ENCODE results near the gene MB21D2. TPM values are rescaled to one million over a fixed set of nuclear protein-coding genes. Genes with fewer than 3 reads are reported as not detected.
"Not testable (repeated sequence)": the region's sequence is repeated elsewhere in the genome, so short reads cannot be mapped to it uniquely, and the experiment has no call there.

The MB21D2 gene
- polyA plus RNA-seq, 1 donor, result 17.5 TPM

GRCh38 chr3:192860454-192860853, 57.2 kb downstream of the MB21D2 start:
- no peak for DNase-seq (ENCODE audit: low read depth)

- no peak for DNase-seq (ENCODE audit: low read depth)
Measured at GRCh38 chr3:192858849-192859585, 58.6 kb downstream of the MB21D2 start.

DNA sequence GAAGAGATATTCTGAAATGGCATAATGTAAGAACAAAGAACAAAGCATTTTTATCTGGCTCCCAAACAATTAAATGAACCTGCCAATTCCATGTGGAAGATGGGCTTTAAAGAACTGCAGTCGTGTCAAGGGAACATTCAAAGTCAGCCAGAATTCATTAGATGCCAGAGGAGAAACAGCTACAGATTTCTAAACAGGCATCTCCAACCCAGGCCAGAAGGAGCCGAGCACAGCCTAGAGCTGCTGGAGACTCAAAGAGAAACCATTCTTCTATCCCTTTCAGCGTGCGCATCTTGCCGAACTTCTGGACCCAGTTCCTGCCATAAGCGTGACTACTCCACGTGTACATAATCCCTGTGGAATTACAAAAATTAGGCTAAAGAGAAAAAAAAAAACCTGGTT, 60.4 kb downstream of the MB21D2 start:
- no peak for DNase-seq (ENCODE audit: low read depth)

DNA sequence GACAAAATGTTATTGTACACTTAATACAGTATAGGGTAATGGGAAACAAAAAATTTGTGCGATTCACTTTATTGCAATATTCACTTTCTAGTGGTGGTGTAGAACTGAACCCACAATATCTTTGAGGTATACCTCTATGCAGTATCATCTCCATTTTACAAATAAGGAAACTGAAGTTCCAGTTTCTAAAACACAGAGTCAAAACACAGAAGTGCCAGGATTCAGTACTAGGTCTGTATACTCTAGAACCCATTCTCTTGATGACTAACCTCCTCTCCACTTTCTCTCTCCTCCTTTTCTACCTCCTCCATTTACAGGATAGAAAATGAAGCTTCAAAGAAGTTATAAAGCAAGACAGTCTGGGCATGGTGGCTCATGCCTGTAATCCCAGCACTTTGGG, 62.2 kb downstream of the MB21D2 start:
- DNase-seq (ENCODE audit: low read depth), result no peak

DNA sequence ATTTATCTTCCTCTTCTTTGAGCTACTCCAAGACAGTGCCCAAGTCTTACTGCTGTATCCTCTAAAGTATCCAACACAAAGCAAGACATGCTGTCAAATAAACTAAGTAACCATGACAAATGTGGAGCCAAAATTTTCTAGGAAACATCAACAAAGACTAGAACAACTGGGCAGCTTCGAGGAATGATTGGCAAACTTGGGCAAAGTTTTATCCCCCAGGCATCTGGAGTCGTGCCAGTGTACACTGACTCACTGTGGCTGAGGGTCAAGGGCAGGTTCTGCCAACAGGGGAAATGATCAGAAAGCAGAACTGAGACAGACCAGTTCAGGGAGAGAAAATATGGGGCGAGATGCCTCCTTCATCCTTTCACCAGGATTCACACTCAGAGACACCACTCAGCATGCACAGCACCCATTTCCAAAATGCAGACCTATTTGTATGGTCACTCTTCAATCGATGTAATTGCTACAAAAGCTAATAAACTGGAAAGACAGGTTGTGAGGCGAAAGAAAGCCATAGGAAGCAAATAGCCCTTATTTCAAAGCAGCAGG, 65.8 kb downstream of the MB21D2 start:
- DNase-seq (ENCODE audit: low read depth), result no peak

DNA sequence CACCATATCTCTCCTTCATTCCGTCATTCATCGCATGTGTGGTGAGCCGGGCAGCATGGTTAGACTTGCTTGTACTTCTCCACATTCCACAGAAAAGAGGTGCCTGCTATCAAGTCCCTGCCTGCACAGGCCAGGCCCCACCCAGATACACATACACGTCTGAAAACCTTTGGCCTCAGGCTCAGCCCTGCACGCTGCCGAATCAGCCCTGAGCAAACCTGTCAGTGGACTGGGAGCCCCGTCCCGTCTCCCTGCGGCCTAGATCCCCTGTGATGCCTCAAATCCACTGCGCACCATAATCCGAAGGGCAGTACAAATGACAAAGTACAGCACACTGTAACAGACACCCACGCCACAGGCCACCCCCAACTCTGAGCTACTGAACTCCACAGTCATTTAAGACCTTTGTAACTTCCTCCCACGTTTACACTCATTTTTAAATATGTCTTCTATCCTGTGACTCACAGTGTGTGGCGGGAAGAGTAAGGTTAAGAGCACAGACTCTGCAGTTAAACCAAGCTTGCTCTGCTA, 67.1 kb downstream of the MB21D2 start:
- no peak for DNase-seq (ENCODE audit: low read depth)

- DNase-seq (ENCODE audit: low read depth), result not testable (repeated sequence)
Measured at GRCh38 chr3:192849821-192850220, 67.8 kb downstream of the MB21D2 start.

- no peak for DNase-seq (ENCODE audit: low read depth)
Measured at GRCh38 chr3:192848371-192849233, 69.1 kb downstream of the MB21D2 start.

DNA sequence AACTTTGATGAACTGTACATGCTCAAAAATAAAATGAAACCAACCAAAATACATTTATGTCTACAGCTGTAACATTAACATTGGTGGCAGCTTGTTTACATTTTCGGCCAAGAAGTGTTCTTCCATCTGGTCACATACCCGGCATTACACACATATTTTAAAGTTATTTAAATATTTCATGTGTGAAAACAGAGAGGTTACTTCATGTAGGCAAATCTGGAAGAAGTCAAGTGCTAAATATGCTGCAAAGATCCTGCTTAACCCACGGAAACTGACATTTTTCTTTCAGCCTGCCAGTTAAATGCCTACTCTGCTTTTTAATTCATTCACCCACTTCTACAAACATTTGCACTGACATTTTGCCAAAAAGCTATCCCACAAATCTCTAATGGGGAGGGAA, 69.7 kb downstream of the MB21D2 start:
- no peak for DNase-seq (ENCODE audit: low read depth)

DNA sequence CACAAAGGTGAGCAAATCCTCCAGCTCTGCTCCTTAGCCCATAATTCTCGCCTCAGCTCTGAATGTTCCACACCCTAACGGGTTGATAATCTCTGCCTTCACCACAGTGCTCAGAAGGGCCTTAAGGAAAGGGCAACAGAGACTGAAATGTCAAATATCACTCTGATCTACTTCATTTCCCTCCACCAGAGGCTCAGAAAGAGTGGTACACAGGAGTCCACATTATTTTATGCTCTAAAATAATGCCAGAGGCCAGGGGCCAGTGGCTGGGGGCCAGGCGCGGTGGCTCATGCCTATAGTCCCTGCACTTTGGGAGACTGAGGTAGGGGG, 72.2 kb downstream of the MB21D2 start:
- no peak for DNase-seq (ENCODE audit: low read depth)

DNA sequence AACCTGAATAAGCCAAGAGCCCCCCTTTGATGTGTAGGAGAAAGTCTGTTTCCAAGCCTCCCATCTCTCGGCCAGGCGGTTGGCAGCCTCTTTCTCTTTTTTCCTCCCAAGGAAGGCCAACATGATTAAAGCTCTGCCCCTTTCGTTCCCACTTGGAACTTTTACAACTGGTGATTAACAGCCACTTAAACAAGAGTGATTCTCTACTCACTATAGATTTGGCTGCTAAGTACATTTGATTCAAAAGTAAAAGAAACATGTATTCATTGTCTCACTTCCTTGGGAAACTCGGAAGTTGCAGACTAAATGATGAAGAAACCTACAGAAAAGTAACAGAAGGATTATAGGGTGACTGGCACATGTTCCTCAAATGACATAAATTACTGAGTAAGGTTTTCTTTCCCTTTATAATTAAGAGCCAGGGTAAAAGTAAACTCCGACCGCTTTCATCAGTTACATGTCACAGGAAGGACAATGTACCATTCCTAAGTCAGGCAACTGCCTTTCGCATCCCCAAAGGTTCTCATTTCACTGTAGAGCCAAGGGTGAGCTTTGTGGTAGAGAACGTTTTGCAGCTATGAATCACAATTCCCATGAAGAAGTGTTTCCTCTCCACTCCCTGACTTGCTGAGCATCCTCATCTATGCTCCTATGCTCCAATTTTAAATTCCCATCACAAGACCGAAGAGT, 72.7 kb downstream of the MB21D2 start:
- DNase-seq (ENCODE audit: low read depth), result no peak

DNA sequence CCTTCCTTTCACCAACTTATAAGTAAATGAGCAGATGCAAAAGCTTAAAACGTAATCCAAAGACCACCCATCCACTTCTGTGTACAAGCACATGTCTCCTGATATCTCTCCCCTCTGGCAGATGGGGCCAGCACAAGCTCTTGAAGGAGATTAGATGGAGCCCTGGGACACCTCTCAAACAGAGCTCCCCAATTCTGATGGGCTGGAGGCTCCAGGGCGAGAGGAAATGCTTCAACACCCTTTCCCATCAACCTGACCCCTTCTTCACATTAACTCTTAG, 73.2 kb downstream of the MB21D2 start:
- no peak for DNase-seq (ENCODE audit: low read depth)

DNA sequence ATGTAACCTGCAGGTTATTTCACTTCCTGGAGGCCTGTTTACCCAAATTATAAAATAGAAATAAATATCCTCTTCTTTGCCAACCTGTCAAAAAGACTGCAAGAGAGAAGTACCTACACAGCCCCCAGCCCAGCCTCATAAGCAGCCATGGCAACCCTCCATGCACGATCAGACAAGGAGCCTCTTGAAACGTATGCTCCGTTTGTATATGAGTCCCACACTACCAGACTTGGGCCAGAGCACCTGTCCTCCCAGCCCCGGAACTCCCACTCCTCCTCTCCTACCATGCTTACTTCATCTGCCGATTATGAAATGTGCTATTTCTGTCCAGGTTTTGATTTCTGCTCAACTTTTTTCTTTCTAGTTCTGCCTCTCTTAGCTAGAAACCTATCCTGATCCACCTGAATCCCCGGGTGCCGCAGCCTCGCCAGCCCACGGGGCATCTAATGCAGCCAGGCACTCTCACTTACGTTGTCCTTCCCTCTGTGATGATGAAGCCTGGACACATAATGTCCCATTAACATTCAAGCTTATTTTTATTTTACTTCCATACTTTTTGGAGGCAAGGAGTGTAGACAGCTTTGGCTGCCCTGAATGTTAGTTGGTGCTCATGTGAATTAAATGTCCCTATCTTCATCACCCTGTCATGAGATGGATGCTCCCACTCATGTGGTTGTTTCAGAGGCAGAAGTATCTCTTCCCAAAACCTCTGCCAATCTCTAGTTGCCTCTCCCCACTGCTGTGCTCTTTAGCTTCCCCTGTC, 73.8 kb downstream of the MB21D2 start:
- no peak for DNase-seq (ENCODE audit: low read depth)

- DNase-seq (ENCODE audit: low read depth), result no peak
Measured at GRCh38 chr3:192843119-192843518, 74.5 kb downstream of the MB21D2 start.

- DNase-seq (ENCODE audit: low read depth), result no peak
Measured at GRCh38 chr3:192842711-192843110, 74.9 kb downstream of the MB21D2 start.

GRCh38 chr3:192842138-192842537, 75.5 kb downstream of the MB21D2 start:
- DNase-seq (ENCODE audit: low read depth), result no peak

- no peak for DNase-seq (ENCODE audit: low read depth)
Measured at GRCh38 chr3:192841428-192841827, 76.2 kb downstream of the MB21D2 start.

DNA sequence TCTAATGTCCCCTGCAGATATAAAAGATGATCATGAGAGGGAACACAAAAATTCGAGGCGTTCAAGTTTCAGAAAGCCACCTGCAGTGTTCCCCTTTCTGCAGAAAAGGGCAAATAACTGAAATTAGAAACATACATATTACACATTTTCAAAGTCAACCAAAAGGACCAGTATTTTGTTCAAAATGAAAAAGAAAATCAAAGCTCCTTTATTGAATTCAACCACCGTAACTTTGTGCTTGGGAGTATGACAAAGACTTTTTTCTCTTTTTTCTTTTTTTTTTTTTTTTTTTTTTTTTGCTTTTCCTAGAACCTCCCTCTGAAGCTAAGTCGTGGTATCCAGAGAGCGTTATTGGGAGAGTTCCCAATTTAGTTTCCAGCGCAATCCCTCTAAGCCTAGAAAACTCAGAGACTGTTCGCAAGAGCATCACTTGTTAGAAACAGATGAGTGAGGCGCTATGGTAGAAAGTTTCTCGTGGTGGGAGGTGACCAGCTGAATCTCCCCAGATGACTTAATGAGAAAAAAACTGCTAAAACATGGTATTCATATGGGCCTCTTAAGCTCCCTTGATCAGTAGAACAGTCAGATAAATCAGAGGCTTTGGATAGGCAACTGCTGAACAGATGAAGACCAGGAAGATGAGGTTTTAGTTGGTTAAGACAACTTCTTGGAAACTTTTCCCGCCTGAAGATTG, 77.4 kb downstream of the MB21D2 start:
- no peak for DNase-seq (ENCODE audit: low read depth)

DNA sequence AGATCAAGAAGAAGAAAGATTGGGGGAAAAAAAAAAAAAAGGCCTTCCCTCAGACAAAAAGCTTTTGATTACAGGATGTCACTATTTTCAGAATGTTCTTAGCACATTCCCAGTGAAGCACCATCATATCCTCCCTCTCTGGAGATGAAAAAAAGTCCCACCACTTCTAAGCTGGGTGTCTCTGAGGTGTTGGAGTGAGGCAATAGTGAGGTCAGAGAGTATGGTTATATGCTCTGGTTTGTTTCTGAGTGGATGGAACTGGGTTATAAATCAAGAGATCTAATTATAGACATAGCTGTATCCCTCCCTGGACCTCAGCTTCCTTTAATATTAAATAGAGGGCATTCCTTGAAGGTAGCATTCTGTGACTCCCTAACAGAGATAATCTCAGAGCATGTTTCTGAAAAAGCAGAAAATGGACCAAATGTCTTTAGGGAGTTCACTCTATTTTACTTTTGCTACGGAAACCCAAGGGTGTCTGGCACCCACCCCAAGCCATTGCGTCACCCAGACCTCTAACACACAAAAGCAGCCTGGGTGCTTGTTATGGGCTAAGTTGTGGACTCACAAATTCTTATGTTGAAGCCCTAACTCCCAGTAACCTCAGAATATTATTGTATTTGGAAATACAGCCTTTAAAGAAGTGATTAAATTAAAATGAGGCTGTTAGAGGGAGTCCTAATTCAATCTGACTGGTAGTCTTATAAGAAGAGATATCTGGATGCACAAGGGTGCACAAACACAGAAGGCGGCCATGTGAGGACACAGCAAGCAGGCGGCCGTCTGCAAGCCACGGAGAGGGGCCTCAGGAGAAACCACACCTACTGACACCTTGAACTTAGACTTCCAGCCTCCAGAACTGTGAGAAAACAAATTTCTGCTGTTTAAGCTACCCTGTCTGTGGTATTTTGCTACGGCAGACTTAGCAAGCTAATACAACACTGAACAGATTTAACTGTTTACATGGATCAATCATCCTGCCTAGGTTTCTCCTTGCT, 81.5 kb downstream of the MB21D2 start:
- DNase-seq (ENCODE audit: low read depth), result no peak

DNA sequence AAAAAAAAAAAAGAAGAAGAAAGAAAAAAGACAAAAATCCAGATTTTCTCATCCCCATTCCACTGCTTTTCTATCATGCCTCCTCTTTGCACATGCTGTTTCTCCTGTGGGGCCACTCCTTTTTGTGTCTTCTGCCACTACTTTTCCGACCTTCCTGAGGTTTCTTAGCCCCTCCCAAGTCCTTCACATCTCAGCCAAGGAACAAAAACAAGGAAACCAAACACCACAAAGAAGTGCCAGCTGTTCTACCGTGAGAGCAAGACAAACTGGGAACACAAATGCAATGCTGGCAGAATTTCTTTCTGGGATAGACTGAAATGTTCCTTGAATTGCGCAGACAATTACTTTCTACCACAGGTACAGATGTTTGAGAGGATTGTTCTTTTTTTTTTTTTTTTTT, 83.2 kb downstream of the MB21D2 start:
- DNase-seq (ENCODE audit: low read depth), result no peak

Measured in forelimb muscle (tissue), 1 donor.